Kidney (tissue), 14 donors: ENCODE data around the gene MTPN. TPM values are rescaled to one million over a fixed set of nuclear protein-coding genes. Genes with fewer than 3 reads are reported as not detected.

ENCODE experiments used
- DNase-seq, 5 donors: peaks; one replicate each; pipeline ENCODE4 v3.0.0-alpha.2; 2013 to 2020
- FAIRE-seq: peaks from 2 replicates; lab custom pipeline; 2012; peaks lifted over from hg19 to GRCh38; lab: Jason Lieb, UNC
- H3K27ac ChIP-seq, 2 donors: one replicate each; pipeline ENCODE4 v1.7.0; 2013; ENCODE audit warnings: low read depth in 2 of 2, low read length in 2 of 2, inconsistent platforms in 1 of 2
- H3K27me3 ChIP-seq: one replicate; pipeline ENCODE4 v1.7.1; 2013; ENCODE audit warnings: low read length, inconsistent platforms; ENCODE audit not compliant: control insufficient read depth, insufficient read depth
- H3K36me3 ChIP-seq, 3 donors: one replicate each; pipeline versions ENCODE4 v1.7.0 to v1.7.1; 2013; ENCODE audit warnings: low read length in 3 of 3, control low read depth in 1 of 3, inconsistent platforms in 1 of 3; ENCODE audit not compliant: insufficient read depth in 3 of 3, control insufficient read depth in 2 of 3
- H3K4me1 ChIP-seq, 3 donors: one replicate each; pipeline versions ENCODE4 v1.7.0 to v1.7.1; 2013; ENCODE audit warnings: low read length in 3 of 3, inconsistent platforms in 1 of 3, low read depth in 1 of 3; ENCODE audit not compliant: control insufficient read depth in 2 of 3, insufficient read depth in 2 of 3
- H3K4me3 ChIP-seq, 3 donors: one replicate each; pipeline versions ENCODE4 v1.7.0 to v1.8.1; 2013; ENCODE audit warnings: low read length in 3 of 3, control low read depth in 1 of 3, inconsistent platforms in 1 of 3
- H3K9ac ChIP-seq, 3 donors: one replicate each; pipeline versions ENCODE4 v1.7.0 to v1.7.1; 2013; ENCODE audit warnings: low read length in 3 of 3, control low read depth in 1 of 3, inconsistent platforms in 1 of 3
- H3K9me3 ChIP-seq, 3 donors: one replicate each; pipeline versions ENCODE4 v1.7.0 to v1.7.1; 2013; ENCODE audit warnings: low read length in 3 of 3, control low read depth in 1 of 3, inconsistent platforms in 1 of 3; ENCODE audit not compliant: control insufficient read depth in 2 of 3, insufficient read depth in 1 of 3
- intact Hi-C: fragments of 100-400 bp; cut with DNase I; formaldehyde crosslinking; loops from one replicate; pipeline ENCODE4 v1.11.1; 2022
- polyA plus RNA-seq: library from polyadenylated mRNA; stranded (reverse); fragments of 350-450 nt; fragmentation: Illumina TruSeq; extraction: RNeasy Lipid Tissue Mini Kit (QIAGEN cat#74804); gene quantifications from one replicate; pipeline ENCODE4 v1.2.3, GENCODE V29; 2014; ENCODE audit warnings: low read depth, low replicate concordance; ENCODE audit not compliant: insufficient read depth
- total RNA-seq: library from RNA; stranded (reverse); fragmentation: NEBNext Ultra II Directional; extraction: Animal tissue kit (Norgen Biotek cat#: 25700); gene quantifications from one replicate; pipeline ENCODE4 v1.2.1, GENCODE V29; 2021
- TF ChIP-seq, protein P1 (sequence below): IDR thresholded peaks from 3 replicates; pipeline ENCODE4 v1.5.1; 2012; ENCODE audit warnings: mild to moderate bottlenecking, moderate library complexity, borderline replicate concordance; ENCODE audit not compliant: insufficient read depth; ENCODE audit errors: extremely low read depth
- donor health status: control.
- donor health status: control.
- donor health status: control.
- donor health status: control.
- donor health status: control.
- donor health status: DM: yes; HTN: yes; CAD: no.
- donor health status: Normal renal cell carcinoma (clear cell type).

The MTPN gene
- total and polyA plus RNA-seq, 2 donors from 2014 or later: 43.1 to 101 TPM

DNA sequence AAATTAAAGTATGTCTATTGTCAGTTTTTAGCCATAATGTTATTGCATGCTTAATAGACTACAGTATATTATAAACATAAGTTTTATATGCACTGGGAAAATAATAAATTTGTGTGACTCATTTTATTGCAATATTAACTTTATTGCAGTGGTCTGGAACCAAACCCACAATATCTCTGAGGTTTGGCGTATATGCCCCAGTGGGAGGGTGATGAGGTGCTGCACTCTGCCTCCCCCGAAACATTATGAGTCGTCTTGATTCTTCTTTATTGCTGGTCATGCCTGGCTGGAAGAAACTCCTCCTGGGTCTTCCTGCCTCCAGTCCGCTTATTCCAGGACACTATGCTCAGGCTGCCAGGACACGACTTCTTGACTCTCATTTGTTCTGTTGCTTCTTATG is 88.4 kb downstream of the MTPN start:
- no peaks in the 10 kb centered on the region for H3K27me3 ChIP-seq
- no peak overlapping the region for H3K4me3 ChIP-seq
- intact Hi-C loops: no loop called here
- no peaks in the 10 kb centered on the region for H3K36me3 ChIP-seq
- H3K27ac ChIP-seq: no peak overlapping the region
- H3K9me3 ChIP-seq: no peaks in the 10 kb centered on the region
- TF ChIP-seq, protein P1, sequence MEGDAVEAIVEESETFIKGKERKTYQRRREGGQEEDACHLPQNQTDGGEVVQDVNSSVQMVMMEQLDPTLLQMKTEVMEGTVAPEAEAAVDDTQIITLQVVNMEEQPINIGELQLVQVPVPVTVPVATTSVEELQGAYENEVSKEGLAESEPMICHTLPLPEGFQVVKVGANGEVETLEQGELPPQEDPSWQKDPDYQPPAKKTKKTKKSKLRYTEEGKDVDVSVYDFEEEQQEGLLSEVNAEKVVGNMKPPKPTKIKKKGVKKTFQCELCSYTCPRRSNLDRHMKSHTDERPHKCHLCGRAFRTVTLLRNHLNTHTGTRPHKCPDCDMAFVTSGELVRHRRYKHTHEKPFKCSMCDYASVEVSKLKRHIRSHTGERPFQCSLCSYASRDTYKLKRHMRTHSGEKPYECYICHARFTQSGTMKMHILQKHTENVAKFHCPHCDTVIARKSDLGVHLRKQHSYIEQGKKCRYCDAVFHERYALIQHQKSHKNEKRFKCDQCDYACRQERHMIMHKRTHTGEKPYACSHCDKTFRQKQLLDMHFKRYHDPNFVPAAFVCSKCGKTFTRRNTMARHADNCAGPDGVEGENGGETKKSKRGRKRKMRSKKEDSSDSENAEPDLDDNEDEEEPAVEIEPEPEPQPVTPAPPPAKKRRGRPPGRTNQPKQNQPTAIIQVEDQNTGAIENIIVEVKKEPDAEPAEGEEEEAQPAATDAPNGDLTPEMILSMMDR: no peak
- H3K4me1 ChIP-seq: no peaks in the 10 kb centered on the region
- no peak for FAIRE-seq
- no peak overlapping the region for H3K9ac ChIP-seq
- DNase-seq: no peak

DNA sequence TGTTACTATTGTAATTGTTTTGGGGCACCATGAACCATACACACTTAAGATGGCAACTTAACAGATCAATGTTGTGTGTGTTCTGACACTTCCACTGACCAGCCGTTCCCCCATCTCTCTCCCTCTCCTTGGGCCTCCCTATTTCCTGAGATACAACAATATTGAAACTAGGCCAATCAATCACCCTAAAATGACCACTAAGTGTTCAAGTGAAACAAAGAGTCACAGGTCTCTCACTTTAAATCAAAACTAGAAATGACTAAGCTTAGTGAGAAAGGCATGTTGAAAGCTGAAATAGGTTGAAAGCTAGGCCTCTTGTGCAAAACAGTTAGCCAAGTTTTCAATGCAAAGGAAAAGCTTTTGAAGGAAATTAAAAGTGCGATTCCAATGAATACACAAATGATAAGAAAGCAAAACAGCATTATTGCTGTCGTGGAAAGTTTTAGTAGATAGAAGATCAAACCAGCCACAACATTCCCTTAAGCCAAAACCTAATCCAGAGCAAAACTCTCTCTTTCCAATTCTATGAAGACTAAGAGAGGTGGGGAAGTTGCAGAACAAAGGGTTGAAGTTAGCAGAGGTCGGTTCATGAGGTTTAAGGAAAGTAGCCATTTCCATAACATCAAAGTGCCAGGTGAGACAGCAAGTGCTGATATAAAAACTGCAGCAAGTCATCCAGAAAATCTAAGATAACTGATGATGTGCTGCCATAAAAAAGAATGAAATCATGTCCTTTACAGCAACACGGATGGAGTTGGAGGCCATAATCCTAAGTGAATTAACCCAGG is 90.6 kb downstream of the MTPN start:
- no peaks in the 10 kb centered on the region for H3K36me3 ChIP-seq
- intact Hi-C loops: no loop called here
- no peak for DNase-seq
- TF ChIP-seq, protein P1: no peak
- no peak for FAIRE-seq
- H3K4me1 ChIP-seq: no peaks in the 10 kb centered on the region
- H3K9ac ChIP-seq: no peak overlapping the region
- H3K4me3 ChIP-seq: no peak overlapping the region
- H3K27me3 ChIP-seq: no peaks in the 10 kb centered on the region
- H3K9me3 ChIP-seq: no peaks in the 10 kb centered on the region
- H3K27ac ChIP-seq: no peak overlapping the region

DNA sequence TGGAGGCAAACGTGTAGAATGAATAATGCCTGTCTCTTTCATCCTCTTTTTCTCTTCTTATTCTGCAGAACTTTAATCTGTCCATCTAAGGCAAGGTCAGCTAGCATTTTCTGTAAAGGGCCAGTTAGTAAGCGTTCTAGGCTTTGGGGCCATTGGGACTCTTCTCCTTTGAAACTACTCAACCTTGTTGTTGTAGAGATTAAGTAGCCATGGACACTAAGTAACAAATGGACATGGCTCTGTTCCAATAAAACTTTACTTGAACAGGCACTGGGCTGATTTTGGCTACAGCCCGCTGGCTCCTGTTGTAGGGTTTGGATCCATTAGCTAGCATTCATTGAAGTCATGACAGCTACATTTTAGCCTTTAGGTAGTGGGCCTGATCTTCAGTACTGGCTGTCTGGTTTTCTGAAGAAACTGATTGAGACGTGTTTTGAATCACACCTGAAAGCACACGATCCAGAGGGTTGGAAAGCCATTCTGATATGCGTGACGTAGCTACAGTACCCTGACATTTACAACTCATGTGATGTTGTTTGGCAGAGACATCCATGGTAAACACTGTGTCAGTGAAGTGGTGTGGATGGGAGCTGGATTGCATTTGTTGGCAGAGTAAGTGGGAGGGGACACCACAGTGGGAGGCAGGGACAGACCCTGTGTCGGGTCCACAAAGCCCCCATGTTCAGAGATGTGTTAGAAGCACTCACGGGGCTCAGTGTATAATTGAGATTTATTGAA is 92.5 kb downstream of the MTPN start:
- Histone ChIP-seq H3K9me3 (no peaks in the 10 kb centered on the region), H3K27me3 (no peaks in the 10 kb centered on the region), H3K27ac (no peak overlapping the region), H3K4me3 (no peak overlapping the region), H3K9ac (no peak overlapping the region), H3K4me1 (no peaks in the 10 kb centered on the region), H3K36me3 (no peaks in the 10 kb centered on the region)
- DNase-seq: no peak
- TF ChIP-seq, protein P1: no peak
- FAIRE-seq: no peak
- intact Hi-C loops: no loop called here
